ENCODE results near the gene GALNT1. TPM values are rescaled to one million over a fixed set of nuclear protein-coding genes. Genes with fewer than 3 reads are reported as not detected.

Gene GALNT1
- total RNA-seq, 1 donor from 2014 or later, result 46.7 TPM

DNA sequence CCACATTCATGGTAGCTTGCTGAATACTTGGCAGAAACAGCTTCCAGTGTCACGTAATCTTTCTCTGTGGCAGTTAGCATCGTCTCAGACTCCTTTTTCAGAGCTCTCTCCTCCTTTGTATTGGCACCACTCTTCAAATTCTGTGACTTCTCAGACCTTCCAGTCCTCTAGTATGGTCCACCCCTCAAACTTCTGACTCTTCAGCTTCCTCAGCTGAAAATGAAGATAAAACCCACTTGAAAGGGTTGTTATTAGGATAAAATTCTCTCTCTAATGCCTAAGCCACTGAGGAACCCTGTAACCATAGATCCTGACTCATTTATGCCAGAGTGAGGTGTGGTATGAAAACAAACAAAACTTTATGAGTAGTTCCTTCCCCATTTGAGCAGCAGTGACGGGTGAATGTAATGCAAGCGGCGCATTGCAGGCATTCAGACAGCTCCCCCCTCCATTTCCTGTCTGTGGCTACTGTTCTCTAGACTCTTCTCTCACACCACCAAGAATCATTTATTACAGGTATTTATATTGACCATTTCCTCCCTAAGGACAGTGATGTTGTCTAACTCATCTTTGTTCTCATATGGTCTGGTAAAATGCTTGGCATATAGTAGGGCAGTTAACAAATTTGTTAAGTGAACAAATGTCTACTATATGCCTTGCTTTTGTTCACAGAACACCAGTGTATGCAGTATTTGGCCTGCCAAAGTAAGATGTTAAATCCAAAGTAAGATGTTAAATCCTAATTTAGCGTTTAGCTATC, 35.3 kb downstream of the GALNT1 start:
- intact Hi-C loops (cut with micrococcal nuclease), result loop anchor here (1.0 to 5.0 kb wide), 5 partner anchors 35 to 575 kb away; partner anchors contain the start of genes INO80C, MAPRE2 and RMP24

- intact Hi-C loops (cut with micrococcal nuclease), result loop anchor here (1.0 to 5.0 kb wide), 5 partner anchors 36 to 576 kb away; partner anchors contain the start of genes INO80C, MAPRE2 and RMP24
Measured at GRCh38 chr18:35617865-35618264, 36.3 kb downstream of the GALNT1 start.

DNA sequence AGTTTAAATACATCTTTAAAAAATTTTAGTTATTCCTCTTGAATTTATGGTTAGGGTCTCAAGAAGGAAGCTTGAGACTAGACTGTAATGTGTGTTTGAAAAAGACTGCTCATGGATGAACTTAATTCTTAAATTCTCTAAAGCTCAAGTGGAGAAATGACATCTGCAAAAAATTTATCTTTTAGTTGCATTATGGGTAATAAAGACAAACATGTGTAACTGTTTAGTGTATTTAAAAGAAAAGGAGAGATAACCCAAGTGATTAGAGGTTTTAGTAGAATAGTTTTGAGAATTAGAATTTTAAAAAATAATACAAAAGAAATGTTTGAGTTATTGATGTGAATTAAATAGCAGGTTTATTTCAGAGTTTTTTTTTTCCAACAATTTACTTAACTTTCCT, 36.7 kb downstream of the GALNT1 start:
- intact Hi-C loops (cut with micrococcal nuclease), result loop anchor here (5.0 kb wide), 1 partner anchor 576 kb away; the partner anchor contains the start of gene MAPRE2

GRCh38 chr18:35618696-35619095, 37.2 kb downstream of the GALNT1 start:
- intact Hi-C loops (cut with micrococcal nuclease), result loop anchor here (5.0 kb wide), 1 partner anchor 576 kb away; the partner anchor contains the start of gene MAPRE2

GRCh38 chr18:35619464-35619863, 37.9 kb downstream of the GALNT1 start:
- intact Hi-C loops (cut with micrococcal nuclease), result loop anchor here (5.0 kb wide), 1 partner anchor 577 kb away; the partner anchor contains the start of gene MAPRE2

- intact Hi-C loops (cut with micrococcal nuclease), result loop anchor here (5.0 kb wide), 1 partner anchor 578 kb away; the partner anchor contains the start of gene MAPRE2
Measured at GRCh38 chr18:35619941-35620340, 38.4 kb downstream of the GALNT1 start.

GRCh38 chr18:35620765-35621164, 39.2 kb downstream of the GALNT1 start:
- intact Hi-C loops (cut with micrococcal nuclease), result no loop called here

GRCh38 chr18:35623255-35623654, 41.7 kb downstream of the GALNT1 start:
- intact Hi-C loops (cut with micrococcal nuclease), result no loop called here

- intact Hi-C loops (cut with micrococcal nuclease), result loop anchor here (2.0 kb wide), 1 partner anchor 347 kb away; no protein-coding TSS in a partner anchor
Measured at GRCh38 chr18:35624146-35624545, 42.6 kb downstream of the GALNT1 start.

DNA sequence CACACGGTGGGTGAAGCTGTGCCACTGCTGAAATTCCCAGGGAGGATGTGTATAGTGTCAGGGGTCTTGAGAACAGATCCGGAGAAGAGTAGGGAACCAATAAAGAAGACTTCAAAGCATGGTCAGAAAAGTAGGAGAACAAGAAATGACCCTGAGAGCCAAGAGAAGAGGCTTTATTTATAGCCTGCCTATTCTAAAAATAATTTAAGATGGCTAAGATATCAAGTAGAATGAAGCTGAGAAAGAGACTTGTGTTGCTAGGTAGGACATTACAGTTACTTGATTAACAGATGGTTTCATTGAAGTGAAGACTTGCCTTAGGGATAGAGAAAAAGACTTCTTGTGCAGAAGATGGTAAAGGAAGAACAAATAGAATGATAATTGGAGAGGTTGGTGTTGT, 43.7 kb downstream of the GALNT1 start:
- intact Hi-C loops (cut with micrococcal nuclease), result loop anchor here (2.0 kb wide), 1 partner anchor 346 kb away; no protein-coding TSS in a partner anchor

DNA sequence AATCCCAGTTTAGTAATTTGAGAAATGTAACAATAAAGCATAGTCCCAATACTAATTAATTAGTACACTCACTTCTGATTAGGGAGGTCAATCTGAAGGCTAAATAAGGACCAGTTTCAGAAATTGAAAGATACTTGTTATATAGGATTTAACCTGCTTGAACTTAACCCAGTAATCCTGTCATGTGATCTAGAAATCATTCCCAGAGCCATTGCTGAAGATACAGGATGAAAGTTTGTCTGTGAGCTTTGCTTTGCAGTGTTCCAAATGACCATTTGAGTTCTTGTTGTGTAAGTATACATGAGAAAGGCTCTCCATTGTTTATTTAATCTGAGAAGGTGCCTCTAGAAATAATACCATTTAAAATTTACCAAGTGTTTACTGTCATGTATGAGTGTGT, 52.2 kb downstream of the GALNT1 start:
- intact Hi-C loops (cut with micrococcal nuclease), result no loop called here

DNA sequence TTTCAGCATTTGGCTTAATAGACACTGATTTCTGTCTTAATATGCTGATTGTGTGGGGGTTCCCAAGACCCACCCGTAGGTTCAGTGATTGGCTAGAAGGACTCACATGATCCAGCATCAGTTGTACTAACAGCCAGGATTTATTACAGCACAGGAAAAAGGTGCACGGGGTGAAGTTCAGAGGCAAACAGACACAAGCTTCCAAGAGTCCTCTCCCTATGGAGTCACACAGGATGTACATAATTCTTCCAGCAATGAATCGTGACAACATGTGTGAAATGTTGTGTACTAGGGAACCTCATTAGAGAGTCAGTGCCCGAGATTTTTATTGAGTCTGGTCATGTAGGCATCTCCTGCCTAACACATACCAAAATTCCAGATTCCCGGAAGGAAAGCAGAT, 52.8 kb downstream of the GALNT1 start:
- intact Hi-C loops (cut with micrococcal nuclease), result no loop called here

DNA sequence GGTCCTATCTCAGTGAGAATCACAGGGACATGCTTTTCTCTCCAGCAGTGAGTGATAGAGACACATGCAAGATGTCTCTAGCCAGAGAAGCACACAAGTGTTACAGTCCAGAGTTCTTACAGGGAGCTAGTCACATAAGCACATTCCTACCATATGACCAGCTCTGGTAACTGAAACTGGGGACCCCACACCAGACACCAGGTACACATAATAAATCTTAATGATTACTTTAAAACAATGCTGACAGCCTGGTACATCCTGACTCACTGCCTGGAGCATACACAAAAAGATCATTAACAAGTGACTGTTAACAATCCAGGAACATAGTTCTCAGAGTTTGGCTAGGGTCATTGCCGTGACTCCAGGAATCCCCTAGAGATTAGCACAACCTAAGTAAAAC, 53.6 kb downstream of the GALNT1 start:
- intact Hi-C loops (cut with micrococcal nuclease), result no loop called here

DNA sequence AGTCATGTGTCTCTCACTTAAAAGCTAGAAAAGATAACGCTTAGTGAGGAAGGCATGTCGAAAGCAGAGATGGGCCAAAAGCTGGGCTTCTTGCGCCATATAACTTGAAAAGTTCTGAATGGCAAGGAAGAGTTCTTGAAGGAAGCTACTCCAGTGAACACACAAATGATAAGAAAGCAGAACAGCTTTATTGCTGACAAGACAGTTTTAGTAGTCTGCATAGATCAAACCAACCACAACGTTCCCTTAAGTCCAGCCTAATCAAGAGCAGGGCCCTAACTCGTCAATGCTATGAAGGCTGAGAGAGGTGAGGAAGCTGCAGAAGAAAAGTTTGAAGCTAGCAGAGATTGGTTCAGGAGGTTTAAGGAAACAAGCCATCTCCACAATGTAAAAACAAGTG, 55.7 kb downstream of the GALNT1 start:
- intact Hi-C loops (cut with micrococcal nuclease), result no loop called here

GRCh38 chr18:35639296-35639695, 57.8 kb downstream of the GALNT1 start:
- intact Hi-C loops (cut with micrococcal nuclease), result no loop called here

GRCh38 chr18:35641467-35641866, 59.9 kb downstream of the GALNT1 start:
- intact Hi-C loops (cut with micrococcal nuclease), result no loop called here

GRCh38 chr18:35641916-35642315, 60.4 kb downstream of the GALNT1 start:
- intact Hi-C loops (cut with micrococcal nuclease), result no loop called here

DNA sequence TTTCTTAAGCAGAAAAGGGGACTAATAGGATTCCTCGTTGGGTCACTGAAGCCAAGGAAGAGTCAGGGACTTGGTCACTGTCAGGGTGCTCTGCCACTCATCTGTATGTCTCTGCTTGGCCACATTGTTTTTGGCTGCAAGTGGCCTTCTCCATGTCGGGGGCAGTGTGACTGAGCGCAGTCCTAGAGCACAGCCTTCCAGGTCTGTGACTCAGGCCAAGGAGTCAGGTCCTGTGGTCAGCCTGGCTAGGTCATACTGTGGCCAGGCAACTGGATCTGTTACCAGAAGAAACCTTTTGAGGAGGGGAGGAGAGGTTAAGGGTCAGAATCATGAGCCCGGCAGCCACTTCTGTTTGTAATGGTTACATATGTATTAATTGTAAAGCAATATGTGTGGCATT, 61.3 kb downstream of the GALNT1 start:
- intact Hi-C loops (cut with micrococcal nuclease), result no loop called here

- intact Hi-C loops (cut with micrococcal nuclease), result no loop called here
Measured at GRCh38 chr18:35646449-35646848, 64.9 kb downstream of the GALNT1 start.

DNA sequence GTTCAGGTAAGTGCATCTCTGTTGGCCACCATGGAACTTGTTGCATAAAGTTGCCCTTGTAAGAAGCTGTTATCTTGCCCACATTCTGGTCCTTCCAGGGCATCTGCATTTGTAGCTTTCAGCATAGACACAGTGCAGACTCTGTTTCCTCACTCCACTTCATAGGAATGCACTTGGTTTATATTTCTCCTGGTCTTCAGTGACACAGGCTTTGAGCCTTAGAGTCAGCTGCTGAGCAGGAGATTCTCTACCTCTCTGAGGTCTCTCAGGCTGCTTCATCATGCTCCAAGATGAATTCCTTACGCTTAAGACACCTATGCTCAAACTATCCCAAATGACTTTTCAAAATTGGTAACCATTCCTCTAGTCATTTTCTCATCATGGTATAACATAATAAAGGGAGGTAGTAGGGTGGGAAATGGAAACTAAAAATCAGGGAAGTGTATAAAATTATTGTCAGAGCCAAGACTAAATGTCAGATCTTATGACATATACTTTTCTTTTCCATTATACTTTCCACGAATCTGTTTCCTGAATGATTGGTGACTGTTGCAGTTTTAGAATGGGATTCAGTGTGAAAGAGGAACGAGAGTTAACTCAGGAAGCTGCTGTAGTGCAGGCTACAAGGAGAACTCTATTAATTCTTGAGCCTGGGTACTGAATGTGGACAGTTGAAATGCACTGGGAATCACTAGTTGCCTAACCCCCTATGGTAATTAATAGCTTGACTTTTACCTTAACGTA, 72.0 kb downstream of the GALNT1 start:
- intact Hi-C loops (cut with micrococcal nuclease), result no loop called here

DNA sequence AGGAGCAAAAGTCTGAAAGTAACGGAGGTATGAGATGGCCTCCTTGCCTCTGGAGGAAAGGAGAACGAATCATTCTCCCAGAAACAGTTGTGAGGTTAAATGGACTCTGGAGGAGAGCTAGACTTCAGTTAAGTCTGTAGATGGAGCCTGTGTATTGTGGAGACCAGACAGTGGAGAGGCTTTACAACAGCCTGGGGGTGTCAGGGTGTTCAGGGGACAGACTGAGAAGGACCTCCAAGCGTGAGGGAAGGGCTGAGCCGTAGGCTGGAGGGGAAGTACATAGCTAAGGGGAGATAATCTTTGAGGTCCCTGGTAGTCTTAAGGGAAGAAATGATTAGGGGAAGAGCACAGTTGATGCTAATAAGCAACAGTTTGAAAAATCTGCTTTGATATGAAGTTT, 76.6 kb downstream of the GALNT1 start:
- intact Hi-C loops (cut with micrococcal nuclease), result no loop called here
